Measurements from ENCODE around the gene KCP.

Gene KCP

GRCh38 chr7:128885370-128886187, 24.9 kb downstream of the KCP start:
- DNase-seq, result no peak

GRCh38 chr7:128884561-128885369, 25.7 kb downstream of the KCP start:
- no peak for DNase-seq

- peak; percentile 30 to 72 for DNase-seq
Measured at GRCh38 chr7:128883622-128884448, 26.7 kb downstream of the KCP start.

- DNase-seq, result no peak
Measured at GRCh38 chr7:128882134-128882533, 28.4 kb downstream of the KCP start.

GRCh38 chr7:128881458-128882125, 28.9 kb downstream of the KCP start:
- no peak for DNase-seq

- no peak for DNase-seq
Measured at GRCh38 chr7:128880791-128881457, 29.6 kb downstream of the KCP start.

GRCh38 chr7:128879939-128880746, 30.4 kb downstream of the KCP start:
- DNase-seq, result peak; percentile 71 to 72

- DNase-seq, result peak in 1 of 2 experiments; percentile 19
Measured at GRCh38 chr7:128879461-128879938, 31.0 kb downstream of the KCP start.

- DNase-seq, result no peak
Measured at GRCh38 chr7:128878226-128879105, 32.0 kb downstream of the KCP start.

- DNase-seq, result no peak
Measured at GRCh38 chr7:128877756-128878120, 32.8 kb downstream of the KCP start.

- no peak for DNase-seq
Measured at GRCh38 chr7:128876978-128877755, 33.3 kb downstream of the KCP start.

GRCh38 chr7:128876586-128876977, 33.9 kb downstream of the KCP start:
- DNase-seq, result no peak

GRCh38 chr7:128876127-128876526, 34.4 kb downstream of the KCP start:
- no peak for DNase-seq

GRCh38 chr7:128875523-128875948, 35.0 kb downstream of the KCP start:
- no peak for DNase-seq

GRCh38 chr7:128874140-128875031, 36.1 kb downstream of the KCP start:
- DNase-seq, result peak; percentile 23 to 28

- DNase-seq, result no peak
Measured at GRCh38 chr7:128873234-128873633, 37.3 kb downstream of the KCP start.

GRCh38 chr7:128872394-128872824, 38.1 kb downstream of the KCP start:
- no peak for DNase-seq

- no peak for DNase-seq
Measured at GRCh38 chr7:128871050-128871449, 39.5 kb downstream of the KCP start.
